ENCODE data around the gene ATP8B4. TPM values are rescaled to one million over a fixed set of nuclear protein-coding genes. Genes with fewer than 3 reads are reported as not detected.

ATP8B4 gene
- total and polyA plus RNA-seq, 2 donors: 3.5 to 8.3 TPM

DNA sequence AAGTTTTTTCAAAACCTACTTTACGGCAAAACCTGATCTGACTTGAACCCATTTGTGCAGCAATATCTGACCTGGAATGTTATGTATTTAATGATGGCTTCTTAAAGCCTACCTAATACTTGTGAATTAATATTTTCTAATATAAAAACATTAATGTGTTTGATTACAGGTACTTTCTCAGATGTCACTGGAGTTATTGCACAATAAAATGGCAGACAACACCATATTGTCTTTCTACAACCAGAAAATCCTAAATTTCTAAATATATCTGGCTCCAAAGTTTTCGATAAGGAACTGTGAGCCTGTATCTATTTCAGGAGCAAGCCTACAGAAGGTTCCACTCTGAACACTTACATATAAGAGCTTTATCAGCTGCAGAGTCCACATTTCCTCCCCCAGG is 184.5 kb downstream of the ATP8B4 start:
- Histone ChIP-seq H3K4me1 (ENCODE audit: control insufficient read depth in 2 of 2, insufficient read depth in 2 of 2, low read length in 2 of 2) (no peaks in the 10 kb centered on the region), H3K36me3 (ENCODE audit: control insufficient read depth in 2 of 2, insufficient read depth in 2 of 2, low read length in 1 of 2) (no peaks in the 10 kb centered on the region), H3K9me3 (ENCODE audit: control insufficient read depth in 2 of 2, insufficient read depth in 1 of 2, low read length in 1 of 2) (no peaks in the 10 kb centered on the region), H3K27ac (ENCODE audit: low read depth in 1 of 2, low read length in 1 of 2) (no peak overlapping the region), H3K27me3 (ENCODE audit: control insufficient read depth in 2 of 2, insufficient read depth in 1 of 2, low read length in 1 of 2) (no peaks in the 10 kb centered on the region), H3K4me3 (ENCODE audit: low read length in 2 of 2) (no peak overlapping the region)
- 97% methylated on average over 2 of the region's 2 CpGs for WGBS
- no peak for DNase-seq (ENCODE audit: low read depth in 6 of 9, low spot score in 9 of 9)

DNA sequence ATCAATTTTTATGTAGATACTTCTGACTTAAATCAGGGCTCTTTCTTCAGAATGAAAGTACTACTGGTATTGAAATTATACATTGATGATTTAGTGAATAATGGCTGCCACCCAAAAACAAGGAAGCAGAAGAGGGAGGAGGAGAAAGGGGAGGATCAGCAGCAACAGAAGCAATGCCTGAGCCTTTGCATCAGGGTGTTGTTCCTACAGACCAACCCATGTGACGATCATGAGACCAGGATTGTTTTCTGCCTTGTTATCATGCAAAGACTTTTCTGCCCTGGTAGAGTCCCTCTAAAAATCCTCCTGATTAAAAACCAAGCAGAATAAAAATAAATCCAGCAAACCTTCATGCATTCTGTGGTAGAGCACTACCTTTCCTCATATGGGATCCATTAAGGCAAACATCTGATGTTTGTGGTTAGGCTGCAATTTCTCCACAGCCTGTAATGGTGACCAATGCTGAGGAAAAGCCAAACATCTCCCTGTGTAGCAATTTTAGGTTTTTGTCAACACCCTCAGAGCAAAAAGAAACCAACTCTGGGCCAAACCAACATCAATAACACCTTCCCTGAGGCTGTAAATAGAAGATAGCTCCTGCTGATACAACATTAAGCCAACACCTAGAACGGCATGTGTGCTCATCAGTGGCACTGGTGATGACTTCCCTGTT is 191.7 kb downstream of the ATP8B4 start:
- no peaks in the 10 kb centered on the region for H3K36me3 ChIP-seq (ENCODE audit: control insufficient read depth in 2 of 2, insufficient read depth in 2 of 2, low read length in 1 of 2)
- no peaks in the 10 kb centered on the region for H3K9me3 ChIP-seq (ENCODE audit: control insufficient read depth in 2 of 2, insufficient read depth in 1 of 2, low read length in 1 of 2)
- no peaks in the 10 kb centered on the region for H3K4me1 ChIP-seq (ENCODE audit: control insufficient read depth in 2 of 2, insufficient read depth in 2 of 2, low read length in 2 of 2)
- 95% methylated on average over 2 of the region's 2 CpGs for WGBS
- no peaks in the 10 kb centered on the region for H3K27me3 ChIP-seq (ENCODE audit: control insufficient read depth in 2 of 2, insufficient read depth in 1 of 2, low read length in 1 of 2)
- no peak overlapping the region for H3K27ac ChIP-seq (ENCODE audit: low read depth in 1 of 2, low read length in 1 of 2)
- DNase-seq (ENCODE audit: low read depth in 6 of 9, low spot score in 9 of 9): no peak
- H3K4me3 ChIP-seq (ENCODE audit: low read length in 2 of 2): no peak overlapping the region

- no peaks in the 10 kb centered on the region for H3K9me3 ChIP-seq (ENCODE audit: control insufficient read depth in 2 of 2, insufficient read depth in 1 of 2, low read length in 1 of 2)
- H3K27ac ChIP-seq (ENCODE audit: low read depth in 1 of 2, low read length in 1 of 2): no peak overlapping the region
- DNase-seq (ENCODE audit: low read depth in 6 of 9, low spot score in 9 of 9): no peak
- WGBS: 82% methylated on average over 3 of the region's 3 CpGs
- H3K36me3 ChIP-seq (ENCODE audit: control insufficient read depth in 2 of 2, insufficient read depth in 2 of 2, low read length in 1 of 2): no peaks in the 10 kb centered on the region
- H3K4me1 ChIP-seq (ENCODE audit: control insufficient read depth in 2 of 2, insufficient read depth in 2 of 2, low read length in 2 of 2): no peaks in the 10 kb centered on the region
- H3K4me3 ChIP-seq (ENCODE audit: low read length in 2 of 2): no peak overlapping the region
- no peaks in the 10 kb centered on the region for H3K27me3 ChIP-seq (ENCODE audit: control insufficient read depth in 2 of 2, insufficient read depth in 1 of 2, low read length in 1 of 2)
Measured at GRCh38 chr15:49926740-49927139, 192.3 kb downstream of the ATP8B4 start.

GRCh38 chr15:49923671-49924070 is 195.4 kb downstream of the ATP8B4 start:
- no peak overlapping the region for H3K4me3 ChIP-seq (ENCODE audit: low read length in 2 of 2)
- 91% methylated on average over 2 of the region's 2 CpGs for WGBS

DNA sequence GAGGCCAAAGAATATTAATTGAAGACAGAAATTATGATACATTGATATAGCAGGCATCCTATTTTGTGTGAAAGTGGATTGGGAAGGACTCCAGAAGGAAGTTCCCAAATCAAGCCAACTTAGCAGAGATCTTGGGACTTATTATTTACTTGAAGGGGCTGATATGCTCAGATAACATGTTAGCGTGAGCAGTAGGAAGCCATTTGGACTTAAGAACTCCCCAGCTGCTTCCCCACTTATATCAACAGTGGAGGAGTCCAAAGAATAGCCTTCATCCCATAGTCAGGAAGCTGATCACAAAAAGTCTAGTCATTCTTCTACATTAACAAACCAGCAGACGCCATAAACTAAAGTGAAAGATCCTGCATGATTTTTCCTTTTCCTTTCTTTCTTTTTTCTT is 200.0 kb downstream of the ATP8B4 start:
- H3K27ac ChIP-seq (ENCODE audit: low read depth in 1 of 2, low read length in 1 of 2): no peak overlapping the region
- DNase-seq (ENCODE audit: low read depth in 6 of 9, low spot score in 9 of 9): no peak
- no peaks in the 10 kb centered on the region for H3K27me3 ChIP-seq (ENCODE audit: control insufficient read depth in 2 of 2, insufficient read depth in 1 of 2, low read length in 1 of 2)
- H3K4me1 ChIP-seq (ENCODE audit: control insufficient read depth in 2 of 2, insufficient read depth in 2 of 2, low read length in 2 of 2): no peaks in the 10 kb centered on the region
- no peaks in the 10 kb centered on the region for H3K9me3 ChIP-seq (ENCODE audit: control insufficient read depth in 2 of 2, insufficient read depth in 1 of 2, low read length in 1 of 2)
- H3K36me3 ChIP-seq (ENCODE audit: control insufficient read depth in 2 of 2, insufficient read depth in 2 of 2, low read length in 1 of 2): no peaks in the 10 kb centered on the region
- no peak overlapping the region for H3K4me3 ChIP-seq (ENCODE audit: low read length in 2 of 2)
- WGBS: 98% methylated on average over 2 of the region's 2 CpGs

More at GRCh38 chr15:49923671-49924070, 195.4 kb downstream of the ATP8B4 start:
- Histone ChIP-seq H3K27me3 (ENCODE audit: control insufficient read depth in 2 of 2, insufficient read depth in 1 of 2, low read length in 1 of 2) (no peaks in the 10 kb centered on the region), H3K4me1 (ENCODE audit: control insufficient read depth in 2 of 2, insufficient read depth in 2 of 2, low read length in 2 of 2) (no peaks in the 10 kb centered on the region), H3K27ac (ENCODE audit: low read depth in 1 of 2, low read length in 1 of 2) (no peak overlapping the region), H3K9me3 (ENCODE audit: control insufficient read depth in 2 of 2, insufficient read depth in 1 of 2, low read length in 1 of 2) (no peaks in the 10 kb centered on the region), H3K36me3 (ENCODE audit: control insufficient read depth in 2 of 2, insufficient read depth in 2 of 2, low read length in 1 of 2) (no peaks in the 10 kb centered on the region)
- no peak for DNase-seq (ENCODE audit: low read depth in 6 of 9, low spot score in 9 of 9)

- Histone ChIP-seq H3K27me3 (ENCODE audit: control insufficient read depth in 2 of 2, insufficient read depth in 1 of 2, low read length in 1 of 2) (no peaks in the 10 kb centered on the region), H3K9me3 (ENCODE audit: control insufficient read depth in 2 of 2, insufficient read depth in 1 of 2, low read length in 1 of 2) (no peaks in the 10 kb centered on the region), H3K27ac (ENCODE audit: low read depth in 1 of 2, low read length in 1 of 2) (no peak overlapping the region), H3K4me3 (ENCODE audit: low read length in 2 of 2) (no peak overlapping the region), H3K36me3 (ENCODE audit: control insufficient read depth in 2 of 2, insufficient read depth in 2 of 2, low read length in 1 of 2) (no peaks in the 10 kb centered on the region), H3K4me1 (ENCODE audit: control insufficient read depth in 2 of 2, insufficient read depth in 2 of 2, low read length in 2 of 2) (no peaks in the 10 kb centered on the region)
- 70% methylated on average over 1 of the region's 1 CpG for WGBS
- no peak for DNase-seq (ENCODE audit: low read depth in 6 of 9, low spot score in 9 of 9)
Measured at GRCh38 chr15:49918121-49918520, 200.9 kb downstream of the ATP8B4 start.

DNA sequence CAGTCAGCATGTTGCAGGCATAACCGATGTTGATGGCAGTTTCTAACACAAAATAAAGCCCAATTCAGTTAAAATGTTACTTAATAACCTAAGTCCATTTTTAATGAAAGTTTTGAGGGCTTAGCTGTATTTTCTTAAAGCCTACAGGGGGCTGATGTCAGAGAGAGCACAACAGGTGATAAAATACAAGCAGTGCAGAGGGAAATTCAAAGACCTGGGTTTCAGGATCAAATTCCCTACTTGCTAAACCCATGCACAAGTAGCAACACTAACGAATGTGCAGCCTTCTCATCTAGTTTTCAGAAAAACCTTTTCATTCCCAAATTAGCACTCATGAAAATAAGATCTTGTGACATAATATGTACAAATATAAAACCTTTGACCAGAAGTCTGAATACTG is 202.0 kb downstream of the ATP8B4 start:
- Histone ChIP-seq H3K27ac (ENCODE audit: low read depth in 1 of 2, low read length in 1 of 2) (no peak overlapping the region), H3K36me3 (ENCODE audit: control insufficient read depth in 2 of 2, insufficient read depth in 2 of 2, low read length in 1 of 2) (no peaks in the 10 kb centered on the region), H3K27me3 (ENCODE audit: control insufficient read depth in 2 of 2, insufficient read depth in 1 of 2, low read length in 1 of 2) (no peaks in the 10 kb centered on the region), H3K9me3 (ENCODE audit: control insufficient read depth in 2 of 2, insufficient read depth in 1 of 2, low read length in 1 of 2) (no peaks in the 10 kb centered on the region), H3K4me1 (ENCODE audit: control insufficient read depth in 2 of 2, insufficient read depth in 2 of 2, low read length in 2 of 2) (no peaks in the 10 kb centered on the region), H3K4me3 (ENCODE audit: low read length in 2 of 2) (no peak overlapping the region)
- 33% methylated on average over 2 of the region's 2 CpGs for WGBS
- DNase-seq (ENCODE audit: low read depth in 6 of 9, low spot score in 9 of 9): no peak

DNA sequence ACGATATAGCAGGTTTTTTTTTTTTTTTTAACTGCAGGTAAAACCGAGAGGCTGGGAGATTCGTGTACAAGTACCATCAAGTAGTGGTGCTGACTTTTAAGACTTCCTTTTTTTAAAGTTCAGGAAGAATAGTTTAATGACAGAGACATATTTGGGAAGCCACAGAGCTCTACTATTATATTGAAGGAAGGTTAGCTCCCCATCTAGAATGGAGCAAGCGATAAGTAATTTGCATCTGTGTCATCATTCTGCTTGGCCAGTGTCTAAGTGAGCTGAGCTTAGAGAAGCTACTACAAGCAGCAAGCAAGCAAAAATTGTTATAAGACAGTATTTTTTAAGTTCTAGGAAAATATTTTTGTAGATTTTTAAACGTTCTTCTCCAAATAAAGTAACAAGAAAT is 203.2 kb downstream of the ATP8B4 start:
- no peak for DNase-seq (ENCODE audit: low read depth in 6 of 9, low spot score in 9 of 9)
- no peaks in the 10 kb centered on the region for H3K9me3 ChIP-seq (ENCODE audit: control insufficient read depth in 2 of 2, insufficient read depth in 1 of 2, low read length in 1 of 2)
- no peaks in the 10 kb centered on the region for H3K36me3 ChIP-seq (ENCODE audit: control insufficient read depth in 2 of 2, insufficient read depth in 2 of 2, low read length in 1 of 2)
- no peaks in the 10 kb centered on the region for H3K4me1 ChIP-seq (ENCODE audit: control insufficient read depth in 2 of 2, insufficient read depth in 2 of 2, low read length in 2 of 2)
- no peak overlapping the region for H3K4me3 ChIP-seq (ENCODE audit: low read length in 2 of 2)
- no peak overlapping the region for H3K27ac ChIP-seq (ENCODE audit: low read depth in 1 of 2, low read length in 1 of 2)
- 86% methylated on average over 5 of the region's 5 CpGs for WGBS
- H3K27me3 ChIP-seq (ENCODE audit: control insufficient read depth in 2 of 2, insufficient read depth in 1 of 2, low read length in 1 of 2): no peaks in the 10 kb centered on the region

- 96% methylated on average over 4 of the region's 4 CpGs for WGBS
- no peak overlapping the region for H3K4me3 ChIP-seq (ENCODE audit: low read length in 2 of 2)
- no peaks in the 10 kb centered on the region for H3K27me3 ChIP-seq (ENCODE audit: control insufficient read depth in 2 of 2, insufficient read depth in 1 of 2, low read length in 1 of 2)
- no peak overlapping the region for H3K27ac ChIP-seq (ENCODE audit: low read depth in 1 of 2, low read length in 1 of 2)
- H3K9me3 ChIP-seq (ENCODE audit: control insufficient read depth in 2 of 2, insufficient read depth in 1 of 2, low read length in 1 of 2): peaks cover 0 to 11% of the 10 kb centered on the region in 2 donors
- H3K4me1 ChIP-seq (ENCODE audit: control insufficient read depth in 2 of 2, insufficient read depth in 2 of 2, low read length in 2 of 2): no peaks in the 10 kb centered on the region
- DNase-seq (ENCODE audit: low read depth in 6 of 9, low spot score in 9 of 9): no peak
- H3K36me3 ChIP-seq (ENCODE audit: control insufficient read depth in 2 of 2, insufficient read depth in 2 of 2, low read length in 1 of 2): no peaks in the 10 kb centered on the region
Measured at GRCh38 chr15:49908933-49909295, 210.1 kb downstream of the ATP8B4 start.
